Hematopoietic multipotent progenitor cell treated with erythropoietin and hydrocortisone succinate and interleukin-3 and kit ligand, for 4 days (in vitro differentiated cells): Measurements from ENCODE around the gene TPM2.

ENCODE experiments used
- DNase-seq: peaks from one replicate; pipeline ENCODE4 v3.0.0-alpha.2; 2015

The TPM2 gene

DNA sequence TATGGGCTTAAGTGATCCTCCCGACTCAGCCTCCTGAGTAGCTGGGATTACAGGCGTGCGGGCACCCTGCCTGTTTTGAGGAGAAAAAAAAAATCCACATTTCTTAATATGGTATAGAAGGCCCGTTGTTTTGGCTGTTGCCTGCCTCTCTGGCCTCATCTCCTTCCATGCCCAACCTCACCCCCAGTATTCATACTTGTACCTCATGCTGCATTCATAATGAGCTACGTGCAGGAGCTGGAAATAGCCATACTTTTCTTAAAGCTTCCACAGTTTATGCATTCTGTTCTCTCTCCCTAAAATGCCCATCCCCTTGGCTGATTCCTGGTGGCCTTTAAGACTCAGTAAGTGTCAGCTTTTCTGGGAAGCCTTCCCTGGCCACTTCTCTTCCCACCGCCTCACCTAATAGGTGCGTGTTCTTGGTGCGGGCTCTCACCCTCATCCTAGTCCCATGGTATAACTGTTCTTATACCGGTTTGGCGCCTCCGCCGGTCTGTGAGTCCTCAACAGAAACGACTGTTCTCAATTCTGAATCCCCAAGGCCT is 2.1 kb upstream of the TPM2 start:
- DNase-seq: no peak

DNA sequence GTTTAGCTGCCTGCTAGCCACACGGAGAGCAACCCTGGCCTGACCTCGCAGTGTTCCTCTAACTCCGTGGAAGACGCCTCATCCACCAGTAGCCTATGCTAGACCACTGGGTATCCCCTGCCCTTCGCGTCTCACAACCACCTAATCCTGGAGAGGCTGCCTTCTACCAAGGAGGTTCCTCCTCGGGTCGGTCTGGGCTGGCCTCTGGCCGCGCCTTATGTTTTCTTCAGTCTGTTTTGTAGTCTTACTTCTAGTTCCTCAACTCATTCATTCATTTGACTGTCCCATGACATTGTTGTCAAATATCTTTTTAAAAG is 1.6 kb upstream of the TPM2 start:
- DNase-seq: no peak

DNA sequence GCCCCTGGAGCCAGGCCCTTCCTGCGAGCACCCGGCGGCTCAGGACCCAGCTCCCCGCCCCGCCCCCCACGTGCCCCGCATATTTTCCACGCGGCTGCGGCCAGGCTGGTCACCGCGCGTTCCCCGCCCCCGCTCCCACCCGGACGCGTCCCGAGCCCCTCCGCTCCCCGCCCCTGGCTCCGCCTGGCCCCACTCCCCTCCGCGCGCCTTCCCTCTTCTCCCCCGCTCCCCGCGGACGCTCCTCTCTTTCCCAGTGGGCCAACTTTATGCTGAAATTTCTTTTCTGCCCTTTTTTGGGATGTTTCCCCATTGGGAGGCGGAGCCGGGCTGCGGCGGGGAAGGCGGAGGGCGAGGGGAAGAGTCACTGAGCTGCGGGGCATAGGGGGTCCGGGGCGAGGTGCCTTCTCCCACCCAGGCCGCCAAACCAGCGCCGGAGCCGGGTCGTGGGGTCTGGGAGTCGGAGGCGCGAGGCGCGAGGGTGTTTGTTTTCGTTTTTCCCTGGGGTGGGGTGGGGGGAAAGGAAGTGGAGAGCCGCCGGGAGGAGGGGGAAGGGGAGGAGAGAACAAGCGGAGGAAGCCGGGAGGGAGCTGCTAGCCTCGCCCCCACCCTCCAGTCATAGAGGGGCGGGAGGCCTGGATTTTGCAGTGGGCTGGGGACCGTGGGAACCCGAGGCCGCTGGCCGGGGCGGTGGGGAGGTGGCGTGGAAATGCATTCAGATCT is 1.0 kb upstream of the TPM2 start:
- peak; percentile 68 for DNase-seq

DNA sequence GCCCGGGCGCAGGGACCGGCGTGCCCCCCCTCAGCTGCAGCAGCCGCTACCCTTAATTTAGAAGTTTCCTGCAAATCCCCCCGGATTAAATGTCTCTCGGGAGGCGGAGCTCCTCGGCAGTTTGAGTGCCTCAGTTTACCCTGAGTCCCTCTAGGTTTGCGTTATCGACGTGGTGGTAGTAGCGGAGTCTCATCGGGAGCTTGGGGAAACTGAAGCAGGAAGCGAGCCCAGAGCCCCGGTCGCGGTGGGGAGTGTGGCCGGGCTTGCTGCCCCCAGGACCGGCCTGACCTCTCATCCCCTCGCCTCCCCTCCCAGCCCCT is 529 bp upstream of the TPM2 start:
- DNase-seq: no peak

DNA sequence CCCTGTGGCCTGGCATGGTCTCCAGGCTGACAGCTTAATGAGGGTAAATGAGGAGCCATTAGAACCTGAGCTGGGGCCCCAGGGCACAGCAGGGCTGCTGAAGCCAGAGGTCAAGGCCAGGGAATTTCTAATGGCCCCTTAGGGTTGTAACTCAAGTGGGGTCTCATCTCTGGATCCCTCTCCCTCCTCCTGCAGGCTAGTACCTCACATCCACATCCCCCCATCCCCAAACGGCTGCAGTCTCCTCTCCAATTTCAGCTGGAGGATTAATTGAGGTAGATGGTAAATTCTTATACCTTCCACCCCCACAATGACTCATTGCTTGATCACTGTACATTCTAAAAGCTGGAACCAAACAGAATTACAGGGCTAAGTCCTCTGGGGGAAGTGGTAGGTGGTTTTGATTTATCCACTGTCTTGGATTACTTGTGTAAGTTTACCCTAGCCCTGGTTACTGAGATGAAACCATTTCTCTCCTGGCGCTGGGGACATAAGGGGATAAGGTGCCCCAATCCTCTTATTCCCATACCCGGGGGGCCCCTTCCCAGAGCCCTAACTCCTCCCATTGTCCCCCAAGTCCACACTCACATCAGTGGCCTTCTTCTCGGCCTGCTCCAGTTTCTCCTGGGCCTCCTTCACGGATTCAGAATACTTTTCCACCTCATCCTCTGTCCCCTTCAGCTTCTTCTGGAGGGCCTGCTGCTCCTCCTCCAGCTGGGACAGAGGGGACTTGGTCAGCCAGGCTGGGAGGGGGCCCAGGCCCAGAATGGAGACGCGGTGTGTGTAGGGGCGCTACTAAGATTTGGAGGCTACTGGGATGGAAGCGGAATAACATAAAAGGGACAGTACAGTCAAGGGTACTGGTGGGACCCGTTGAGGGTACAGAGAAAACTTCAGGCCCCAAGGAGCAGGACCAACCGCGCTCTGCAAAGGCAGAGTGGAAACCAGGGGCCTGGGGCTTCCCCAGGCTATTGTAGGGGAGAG is 875 bp downstream of the TPM2 start:
- DNase-seq: peak; percentile 40

GRCh38 chr9:35687972-35688557 is 1.7 kb downstream of the TPM2 start:
- no peak for DNase-seq

GRCh38 chr9:35687306-35687705 is 2.4 kb downstream of the TPM2 start:
- no peak for DNase-seq

- DNase-seq: no peak
Measured at GRCh38 chr9:35686222-35687203, 3.2 kb downstream of the TPM2 start.

DNA sequence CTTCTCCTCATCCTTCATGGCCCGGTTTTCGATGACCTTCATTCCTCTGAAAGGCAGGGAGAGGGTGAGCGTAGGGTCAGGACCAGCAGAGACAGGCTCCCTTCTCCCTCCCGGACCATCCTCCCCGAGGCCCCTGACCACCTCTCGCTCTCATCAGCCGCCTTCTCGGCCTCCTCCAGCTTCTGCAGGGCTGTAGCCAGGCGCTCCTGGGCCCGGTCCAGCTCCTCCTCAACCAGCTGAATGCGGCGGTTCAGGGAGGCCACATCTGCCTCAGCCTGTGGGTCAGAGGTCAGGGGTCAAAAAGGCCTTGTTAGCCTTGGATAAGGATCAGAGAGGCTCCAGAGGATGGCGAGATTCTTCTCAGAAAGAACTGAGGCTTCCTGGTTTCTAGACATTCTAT is 4.2 kb downstream of the TPM2 start:
- DNase-seq: no peak

DNA sequence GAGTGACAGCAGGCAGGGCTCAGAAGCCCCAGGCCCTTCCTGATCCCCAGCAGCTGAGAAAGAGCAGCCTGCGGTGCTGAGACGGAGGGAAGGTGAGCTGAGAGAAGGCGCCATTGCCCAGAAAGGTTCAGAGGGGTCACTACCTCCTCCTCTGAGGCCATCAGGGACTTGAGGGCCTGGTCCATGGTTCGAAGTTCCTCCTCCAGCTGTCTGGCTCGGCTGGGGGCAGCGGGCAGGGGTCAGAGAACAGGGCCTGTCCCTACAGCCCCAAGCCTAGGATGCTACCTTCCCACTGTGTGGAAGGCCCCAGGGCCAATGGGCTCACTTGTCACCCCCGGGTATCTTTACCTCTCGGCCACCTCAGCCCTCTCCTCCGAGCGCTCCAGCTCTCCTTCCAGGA is 4.8 kb downstream of the TPM2 start:
- no peak for DNase-seq

- DNase-seq: no peak
Measured at GRCh38 chr9:35683323-35683722, 6.4 kb downstream of the TPM2 start.

DNA sequence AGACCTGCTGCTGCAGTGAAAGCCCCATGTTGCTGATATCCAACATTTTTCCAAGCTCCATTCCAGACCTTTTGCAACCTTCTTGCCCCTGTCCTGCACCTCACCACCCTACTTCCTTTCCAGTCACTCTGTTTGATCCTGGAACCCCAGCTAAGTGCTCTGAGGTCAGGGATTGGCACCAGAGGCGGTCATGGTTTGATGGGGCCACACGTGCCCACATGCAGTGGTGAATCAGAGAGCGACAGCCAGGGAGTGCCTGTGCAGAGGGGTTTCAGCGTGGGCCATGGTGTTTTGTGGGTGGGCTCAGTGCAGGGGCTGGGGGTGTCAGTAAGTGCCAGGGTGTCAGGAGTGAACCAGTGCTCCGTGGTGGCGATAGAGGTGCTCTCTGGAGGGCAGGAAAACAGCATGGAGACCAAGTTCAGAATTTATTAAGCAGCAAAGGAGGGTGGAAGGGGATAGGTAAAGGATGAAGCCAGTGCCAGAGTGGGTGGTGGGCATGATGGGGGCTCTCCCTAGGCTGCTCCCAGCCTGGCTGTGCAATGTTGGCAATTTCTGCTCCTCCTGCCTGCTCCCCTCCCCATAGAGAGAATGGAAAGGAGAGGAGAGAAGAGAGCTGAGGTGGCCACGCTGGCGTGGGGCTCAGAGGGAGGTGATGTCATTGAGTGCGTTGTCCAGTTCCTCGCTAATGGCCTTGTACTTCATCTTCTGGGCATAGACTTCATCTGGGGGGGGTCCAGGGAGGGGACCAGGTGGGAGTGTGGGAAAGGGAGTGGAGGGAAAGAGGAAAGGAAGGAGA is 7.0 kb downstream of the TPM2 start:
- no peak for DNase-seq

DNA sequence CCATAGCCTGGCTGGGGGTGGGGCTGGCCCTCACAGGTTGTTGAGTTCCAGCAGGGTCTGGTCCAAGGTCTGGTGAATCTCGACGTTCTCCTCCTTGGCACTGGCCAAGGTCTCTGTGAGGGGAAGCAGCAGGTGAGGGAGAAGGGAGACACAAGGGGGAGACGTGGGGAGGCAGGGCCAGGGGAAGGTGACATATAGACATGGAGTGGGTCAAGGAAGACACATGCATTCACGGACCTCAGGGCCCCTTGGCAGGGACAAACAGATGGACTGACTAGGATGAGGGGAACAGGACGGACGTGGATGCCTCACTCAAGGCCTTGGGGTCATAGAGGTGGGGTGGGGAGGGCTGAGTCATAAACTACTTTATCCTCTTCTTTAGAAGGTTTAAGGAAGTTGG is 7.7 kb downstream of the TPM2 start:
- DNase-seq: no peak

DNA sequence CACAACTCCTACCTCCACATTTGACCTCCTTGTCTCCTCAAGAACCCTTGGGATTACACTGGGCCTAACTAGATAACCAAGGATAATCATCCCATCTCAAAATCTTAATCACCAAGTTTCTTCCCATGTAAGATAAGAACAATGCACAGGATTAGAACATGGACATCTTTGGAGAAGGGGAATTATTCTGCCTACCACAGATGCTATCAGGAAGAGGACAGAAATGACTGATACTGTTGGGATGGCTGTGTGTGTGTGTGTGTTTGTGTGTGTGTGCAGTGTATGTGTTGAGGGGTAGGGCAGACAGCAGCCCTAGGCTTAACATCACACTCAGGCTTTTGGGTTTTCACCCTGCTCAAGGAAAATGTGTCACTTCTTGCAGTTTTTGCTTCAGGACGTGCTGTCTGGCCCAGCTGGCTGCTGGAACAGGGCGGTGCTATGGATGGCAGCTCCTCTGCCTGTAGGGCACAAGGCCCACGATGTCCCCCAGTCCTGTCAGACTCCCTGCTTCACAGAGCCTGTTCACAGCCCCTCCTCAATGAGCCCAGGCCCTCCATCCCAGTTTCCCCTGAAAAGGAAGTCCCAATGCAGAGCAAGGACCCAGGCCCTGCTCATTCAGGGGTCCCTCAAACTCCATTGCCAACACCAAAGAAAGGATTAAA is 8.3 kb downstream of the TPM2 start:
- DNase-seq: no peak

DNA sequence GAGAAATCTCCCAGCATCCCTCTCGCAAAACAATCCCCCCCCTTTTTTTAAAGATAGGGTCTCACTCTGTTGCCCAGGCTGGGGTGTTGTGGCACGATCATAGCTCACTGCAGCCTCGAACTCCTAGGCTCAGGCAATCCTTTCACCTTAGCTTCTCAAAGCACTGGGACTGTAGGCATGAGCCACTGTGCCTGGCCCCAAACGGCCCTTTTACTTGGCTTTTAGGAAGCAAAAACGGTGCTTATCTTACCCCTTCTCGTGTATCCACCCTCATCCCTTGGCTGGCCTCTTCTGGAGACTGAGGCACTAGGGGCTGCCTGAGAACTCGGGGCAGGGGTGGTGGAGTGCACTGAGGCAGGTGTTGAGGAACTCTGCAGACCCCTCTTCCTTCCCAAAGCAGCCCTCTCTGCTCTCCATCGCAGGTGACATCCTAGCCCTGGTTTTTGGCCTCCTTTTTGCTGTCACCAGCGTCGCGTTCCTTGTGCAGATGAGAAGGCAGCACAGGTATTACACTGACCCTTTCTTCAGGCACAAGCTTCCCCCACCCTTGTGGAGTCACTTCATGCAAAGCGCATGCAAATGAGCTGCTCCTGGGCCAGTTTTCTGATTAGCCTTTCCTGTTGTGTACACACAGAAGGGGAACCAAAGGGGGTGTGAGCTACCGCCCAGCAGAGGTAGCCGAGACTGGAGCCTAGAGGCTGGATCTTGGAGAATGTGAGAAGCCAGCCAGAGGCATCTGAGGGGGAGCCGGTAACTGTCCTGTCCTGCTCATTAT is 9.2 kb downstream of the TPM2 start:
- DNase-seq: no peak

DNA sequence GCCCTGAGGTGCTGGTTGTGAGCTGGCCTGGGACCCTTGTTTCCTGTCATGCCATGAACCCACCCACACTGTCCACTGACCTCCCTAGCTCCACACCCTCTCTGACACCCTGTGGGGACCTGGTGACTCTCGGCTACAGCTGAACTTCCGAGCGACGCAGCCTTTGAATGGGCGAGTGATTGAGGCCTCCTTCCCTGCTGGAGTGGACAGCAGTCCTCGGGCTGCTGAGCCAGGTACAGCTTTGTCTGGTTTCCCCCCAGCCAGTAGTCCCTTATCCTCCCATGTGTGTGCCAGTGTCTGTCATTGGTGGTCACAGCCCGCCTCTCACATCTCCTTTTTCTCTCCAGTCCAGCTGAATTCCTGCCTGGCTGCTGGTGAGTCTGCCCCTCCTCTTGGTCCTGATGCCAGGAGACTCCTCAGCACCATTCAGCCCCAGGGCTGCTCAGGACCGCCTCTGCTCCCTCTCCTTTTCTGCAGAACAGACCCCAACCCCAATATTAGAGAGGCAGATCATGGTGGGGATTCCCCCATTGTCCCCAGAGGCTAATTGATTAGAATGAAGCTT is 9.9 kb downstream of the TPM2 start:
- DNase-seq: no peak

GRCh38 chr9:35679091-35679490 is 10.6 kb downstream of the TPM2 start:
- DNase-seq: no peak

GRCh38 chr9:35675732-35676392 is 13.9 kb downstream of the TPM2 start:
- peak; percentile 50 for DNase-seq

DNA sequence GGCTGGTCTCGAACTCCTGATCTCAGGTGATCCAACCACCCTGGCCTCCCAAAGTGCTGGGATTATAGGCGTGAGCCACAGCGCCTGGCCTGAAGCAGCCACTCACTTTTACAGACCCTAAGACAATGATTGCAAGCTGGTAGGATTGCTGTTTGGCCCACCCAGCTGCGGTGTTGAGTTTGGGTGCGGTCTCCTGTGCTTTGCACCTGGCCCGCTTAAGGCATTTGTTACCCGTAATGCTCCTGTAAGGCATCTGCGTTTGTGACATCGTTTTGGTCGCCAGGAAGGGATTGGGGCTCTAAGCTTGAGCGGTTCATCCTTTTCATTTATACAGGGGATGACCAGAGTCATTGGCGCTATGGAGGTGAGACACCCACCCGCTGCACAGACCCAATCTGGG is 14.5 kb downstream of the TPM2 start:
- no peak for DNase-seq

DNA sequence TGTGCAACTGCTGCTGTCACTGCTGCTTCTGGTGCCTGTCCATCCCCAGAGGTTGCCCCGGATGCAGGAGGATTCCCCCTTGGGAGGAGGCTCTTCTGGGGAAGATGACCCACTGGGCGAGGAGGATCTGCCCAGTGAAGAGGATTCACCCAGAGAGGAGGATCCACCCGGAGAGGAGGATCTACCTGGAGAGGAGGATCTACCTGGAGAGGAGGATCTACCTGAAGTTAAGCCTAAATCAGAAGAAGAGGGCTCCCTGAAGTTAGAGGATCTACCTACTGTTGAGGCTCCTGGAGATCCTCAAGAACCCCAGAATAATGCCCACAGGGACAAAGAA is 15.7 kb downstream of the TPM2 start:
- no peak for DNase-seq
